NCI-H524 (cell line): ENCODE data around the gene ABCD3.
"Not testable (repeated sequence)": the region's sequence is repeated elsewhere in the genome, so short reads cannot be mapped to it uniquely, and the experiment has no call there.

Experiments used
- DNase-seq, 2 experiments: peaks; one replicate each; lab custom pipeline; 2025; lab: John Stamatoyannopoulos, UW

ABCD3 gene

DNA sequence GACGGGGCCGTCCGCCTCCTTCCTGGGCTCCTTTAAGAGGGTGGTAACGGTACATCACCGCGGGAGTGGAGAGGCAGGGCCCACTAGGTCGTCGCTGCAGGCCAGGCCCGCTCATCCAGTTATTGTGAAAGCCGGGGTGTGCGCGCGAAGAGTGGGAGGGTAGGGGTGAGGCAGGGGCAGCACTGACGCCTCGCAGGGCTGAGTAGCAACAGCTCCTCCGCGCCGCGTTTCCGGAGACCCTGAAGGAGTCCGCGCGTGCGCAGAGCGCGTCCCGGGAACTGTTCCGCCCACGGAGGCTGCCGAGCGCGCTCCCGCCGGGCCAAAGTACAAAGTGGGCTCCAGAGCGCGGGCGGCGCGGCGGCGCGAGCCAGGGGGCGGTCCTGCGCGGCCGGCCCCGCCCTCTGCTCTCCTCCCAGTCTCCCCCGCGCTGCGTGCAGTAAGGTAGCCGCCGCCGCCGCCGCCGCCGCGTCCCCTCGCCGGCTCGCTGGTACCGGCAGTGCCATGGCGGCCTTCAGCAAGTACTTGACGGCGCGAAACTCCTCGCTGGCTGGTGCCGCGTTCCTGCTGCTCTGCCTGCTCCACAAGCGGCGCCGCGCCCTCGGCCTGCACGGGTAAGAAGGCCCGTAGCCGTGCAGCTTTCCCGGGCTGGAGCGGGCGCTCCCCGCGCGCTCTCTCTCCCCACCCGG is at the start of gene ABCD3:
ABCD3 (plus strand) TSS at position 412 of the 686 bp plus-strand sequence; CDS start at position 502, 90 bp downstream.
- peak; percentile 91 to 96 for DNase-seq

DNA sequence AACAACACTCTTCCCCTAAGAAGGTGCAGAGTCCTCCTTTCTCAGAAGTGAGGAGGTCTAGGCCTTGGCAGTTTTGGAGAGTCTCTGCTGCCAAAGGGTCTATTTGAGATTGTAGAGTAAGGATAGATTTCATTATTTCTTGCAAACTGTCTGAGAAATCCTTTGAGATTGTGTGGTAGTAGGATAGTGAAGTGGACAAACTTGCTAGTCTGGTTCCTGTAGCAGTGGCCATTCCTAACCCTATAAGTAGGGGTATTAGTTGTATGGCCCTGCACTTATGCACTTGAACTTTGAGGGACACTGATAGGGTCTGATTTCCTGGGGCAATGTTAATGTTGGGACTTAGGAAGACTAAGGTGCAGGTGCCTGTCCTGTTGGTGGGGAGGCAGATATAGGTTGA is 45.4 kb upstream of the ABCD3 start:
- not testable (repeated sequence) for DNase-seq

DNA sequence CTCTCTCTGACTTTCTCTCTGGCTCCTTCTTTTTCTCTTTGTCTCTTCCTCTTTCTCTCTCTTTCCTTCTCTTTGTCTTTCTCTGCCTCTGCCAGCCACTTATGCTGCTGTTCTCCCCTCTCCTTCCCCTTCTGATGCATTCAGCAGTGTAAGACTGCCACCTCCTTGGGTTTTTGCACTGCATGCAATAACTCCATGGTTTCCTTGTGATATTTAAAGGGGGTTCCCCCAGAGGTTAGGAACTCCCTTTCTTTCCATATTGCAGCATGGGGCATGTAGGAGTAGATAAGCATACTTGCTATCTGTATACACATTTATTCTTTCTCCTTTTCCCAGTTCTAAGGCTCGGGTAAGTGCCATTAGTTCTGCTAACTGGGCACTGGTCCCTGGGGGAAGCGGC is 44.9 kb upstream of the ABCD3 start:
- DNase-seq = not testable (repeated sequence)

DNA sequence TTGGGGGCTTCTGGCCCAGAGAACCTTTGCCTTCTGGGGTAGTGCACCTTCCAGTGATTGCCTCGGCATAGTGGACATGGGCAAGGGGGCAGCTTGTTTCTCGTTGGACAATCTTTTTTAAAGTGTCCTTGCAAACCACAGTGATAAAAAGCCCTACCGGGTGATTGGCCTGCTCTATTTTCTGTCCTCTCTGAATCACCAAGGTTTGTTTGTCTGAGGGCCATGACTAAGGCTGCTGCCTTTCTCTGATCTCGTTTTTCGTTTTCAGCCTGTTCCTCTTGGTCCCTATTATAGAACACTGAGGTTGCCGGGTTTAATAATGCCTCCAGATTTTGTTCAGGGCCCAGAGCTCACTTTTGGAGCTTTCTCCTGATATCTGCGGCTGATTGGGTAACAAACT is 42.5 kb upstream of the ABCD3 start:
- DNase-seq = not testable (repeated sequence)

DNA sequence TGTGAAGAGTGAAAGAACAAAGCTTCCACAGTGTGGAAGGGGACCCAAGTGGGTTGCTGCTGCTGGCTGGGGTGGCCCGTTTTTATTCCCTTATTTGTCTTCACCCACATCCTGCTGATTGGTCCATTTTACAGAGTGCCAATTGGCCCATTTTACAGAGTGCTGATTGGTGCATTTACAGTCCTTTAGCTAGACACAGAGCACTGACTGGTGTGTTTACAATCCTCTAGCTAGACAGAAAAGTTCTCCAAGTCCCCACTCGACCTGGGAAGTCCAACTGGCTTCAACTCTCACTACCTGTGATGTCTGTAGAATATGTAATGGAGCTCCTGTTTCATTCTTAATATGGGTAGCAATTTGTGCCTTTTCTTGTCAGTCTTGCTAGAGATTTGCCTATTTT is 39.7 kb upstream of the ABCD3 start:
- not testable (repeated sequence) for DNase-seq

DNA sequence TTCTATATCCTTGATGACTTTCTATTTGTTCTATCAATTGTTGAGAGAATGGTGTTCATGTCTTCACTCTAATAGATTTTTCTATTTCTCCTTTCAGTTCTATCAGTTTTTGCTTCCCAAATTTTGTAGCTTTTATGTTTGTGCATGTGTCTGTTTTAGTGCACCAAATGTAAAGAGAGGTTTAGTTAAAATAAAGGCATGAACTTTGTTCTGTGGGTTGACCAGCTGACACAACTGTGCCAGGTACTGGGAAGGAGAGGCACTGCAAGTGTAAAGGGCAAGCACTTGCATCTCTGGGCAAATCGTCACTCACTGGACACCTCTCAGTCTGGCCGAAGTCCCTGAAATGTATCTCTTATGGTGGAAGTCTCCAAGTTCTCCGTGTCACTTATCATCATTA is 38.6 kb upstream of the ABCD3 start:
- DNase-seq = no peak

DNA sequence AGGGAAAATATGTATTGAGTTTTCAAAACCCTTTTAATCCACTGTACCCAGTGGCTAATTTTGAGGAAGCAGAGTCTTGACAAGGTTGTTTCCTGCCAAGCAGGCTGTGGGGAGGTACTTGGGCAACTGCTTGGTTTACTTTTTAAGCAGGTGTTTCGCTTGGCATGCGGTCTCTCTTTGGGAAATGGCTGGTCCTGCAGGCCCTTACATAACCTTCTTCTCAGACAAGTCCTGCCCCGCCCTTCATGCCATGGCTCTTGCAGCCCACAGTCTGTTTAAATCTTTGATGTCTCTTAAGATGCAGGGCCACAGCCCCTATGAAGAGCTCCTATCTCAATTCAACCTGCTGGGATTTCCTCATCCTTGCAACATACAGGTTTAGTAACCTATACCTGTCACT is 36.0 kb upstream of the ABCD3 start:
- no peak for DNase-seq

DNA sequence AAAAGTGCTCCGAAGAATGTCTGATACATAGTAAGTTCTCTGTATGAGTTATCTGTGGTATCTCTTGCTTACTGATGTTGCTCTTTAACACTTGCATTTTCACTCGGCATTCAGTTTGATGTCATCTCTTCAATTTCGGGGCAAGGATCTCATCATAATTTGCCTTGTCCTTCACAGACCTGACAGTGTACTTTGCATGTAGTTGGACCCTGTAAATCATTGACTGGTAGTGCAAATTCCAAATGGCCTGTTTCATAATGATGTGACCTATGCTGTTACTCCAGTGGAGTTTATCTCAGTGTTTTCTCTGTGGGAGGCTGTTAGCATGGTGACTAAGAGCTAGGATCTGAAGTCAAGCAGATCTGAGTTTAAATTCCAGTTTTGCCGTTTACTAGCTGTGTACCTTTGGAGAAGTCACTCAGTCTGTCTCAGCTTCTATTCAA is 34.2 kb upstream of the ABCD3 start:
- DNase-seq = no peak

DNA sequence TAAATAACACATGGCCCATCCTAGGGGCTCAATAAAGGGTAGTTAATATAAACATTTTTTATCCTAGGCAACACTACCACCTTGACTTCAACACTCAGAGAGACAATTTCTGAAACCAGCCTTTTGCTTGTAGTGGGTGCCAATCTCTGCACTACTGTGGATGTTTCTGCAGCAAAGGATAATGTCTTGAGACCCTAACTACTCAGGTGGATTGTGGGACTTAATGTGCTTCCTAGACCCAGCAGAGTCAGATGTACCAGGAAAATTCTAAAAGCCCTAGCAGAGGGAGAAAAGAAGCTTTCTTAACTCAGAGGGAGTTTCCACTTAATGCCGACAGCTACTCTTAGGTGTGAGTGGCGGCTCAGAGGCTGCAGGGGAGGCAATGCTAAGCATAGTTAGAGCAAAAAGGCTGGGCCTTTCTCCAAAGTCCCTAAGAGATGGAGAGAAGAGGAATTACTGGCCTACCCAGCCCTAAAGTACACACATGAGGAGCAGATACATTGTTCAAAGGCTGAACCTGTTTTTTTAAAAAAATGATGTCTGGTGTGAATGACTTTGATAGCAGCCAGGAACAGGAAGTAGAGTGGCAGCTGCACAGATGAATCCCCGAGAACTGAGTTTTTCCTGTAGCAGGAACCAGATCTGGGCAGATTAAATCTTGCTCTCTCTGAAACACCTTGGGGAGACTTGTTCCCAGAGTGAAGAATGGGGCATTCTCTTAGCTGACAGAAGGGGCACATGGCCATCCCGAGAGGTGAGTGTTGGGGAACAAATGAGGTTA is 33.5 kb upstream of the ABCD3 start:
- no peak for DNase-seq

DNA sequence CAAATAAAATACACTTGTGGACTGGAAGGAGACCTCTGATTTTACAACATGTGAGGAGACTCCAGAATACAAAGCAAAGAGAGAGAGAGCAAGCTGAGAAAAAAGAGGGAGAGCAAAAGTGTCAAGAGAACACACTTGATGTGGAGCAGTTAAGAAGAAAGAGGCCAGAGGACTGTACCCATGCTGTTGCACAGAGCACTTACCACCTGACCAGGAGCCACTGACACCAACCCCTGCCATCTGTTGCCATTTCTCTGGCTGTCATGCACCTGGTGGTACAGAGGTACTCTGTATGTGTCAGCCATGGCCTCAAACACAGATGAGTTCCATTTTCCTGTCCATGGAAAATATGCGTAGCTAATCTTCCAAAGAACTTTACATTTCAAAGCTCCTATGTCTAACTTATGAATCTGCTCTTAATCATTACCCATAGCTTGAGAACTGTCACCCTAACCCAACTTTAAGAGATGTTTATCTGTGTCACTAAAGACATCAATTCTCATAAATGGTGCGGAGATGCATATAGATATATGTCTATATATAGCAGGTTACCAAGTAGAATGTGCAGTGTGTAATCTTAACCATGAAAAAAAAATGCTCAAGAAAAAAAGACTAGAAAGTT is 32.8 kb upstream of the ABCD3 start:
- DNase-seq = peak in 1 of 2 experiments; percentile 26

DNA sequence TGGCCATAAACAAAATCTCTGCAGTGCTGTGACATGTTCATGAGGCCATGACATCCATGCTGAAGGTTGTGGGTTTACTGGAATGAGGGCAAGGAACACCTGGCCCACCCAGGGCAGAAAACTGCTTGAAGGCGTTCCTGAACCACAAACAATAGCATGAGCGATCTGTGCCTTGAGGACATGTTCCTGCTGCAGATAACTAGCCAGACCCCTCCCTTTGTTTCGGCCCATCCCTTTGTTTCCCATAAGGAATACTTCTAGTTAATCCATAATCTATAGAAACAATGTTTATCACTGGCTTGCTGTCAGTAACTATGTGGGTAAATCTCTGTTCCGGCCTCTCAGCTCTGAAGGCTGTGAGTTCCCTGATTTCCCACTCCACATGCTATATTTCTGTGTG is 28.9 kb upstream of the ABCD3 start:
- no peak for DNase-seq

DNA sequence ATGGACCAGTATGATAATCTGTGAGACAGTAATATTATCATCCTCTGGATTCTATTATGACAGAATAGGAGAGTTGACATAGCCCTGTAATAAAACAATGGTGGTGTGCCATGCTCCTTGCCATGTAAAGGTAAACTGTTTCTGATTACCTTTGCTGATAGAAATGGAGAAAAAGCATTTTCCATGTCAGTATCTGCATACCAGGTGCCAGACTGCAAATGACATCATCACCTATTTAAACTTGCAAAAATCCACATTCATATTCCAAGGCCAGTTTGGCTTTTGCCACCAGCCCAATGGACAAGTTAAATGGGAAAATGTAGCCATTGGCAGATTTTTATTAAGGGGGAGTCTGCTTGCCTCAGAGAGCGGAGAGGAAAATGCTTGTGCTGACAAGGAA is 23.9 kb upstream of the ABCD3 start:
- no peak for DNase-seq

DNA sequence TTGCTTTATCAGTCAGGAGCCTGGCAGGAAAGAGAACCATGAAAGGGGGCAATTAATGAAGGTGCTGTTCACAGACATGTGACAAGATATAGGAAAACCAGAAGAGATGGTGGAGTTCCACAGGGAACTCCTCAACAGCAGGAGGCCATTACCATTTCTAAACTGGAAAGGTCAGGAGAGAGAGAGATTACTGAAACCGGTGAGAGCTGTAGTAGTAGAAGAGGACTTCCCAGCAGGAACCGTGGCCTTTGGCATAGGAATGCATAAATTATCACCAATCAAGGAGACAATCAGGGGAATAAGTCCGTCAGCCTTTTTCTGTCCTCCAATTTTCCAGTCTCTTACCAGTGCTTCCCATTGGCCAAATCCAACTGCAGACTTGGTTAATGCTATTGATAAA is 23.0 kb upstream of the ABCD3 start:
- DNase-seq = no peak

DNA sequence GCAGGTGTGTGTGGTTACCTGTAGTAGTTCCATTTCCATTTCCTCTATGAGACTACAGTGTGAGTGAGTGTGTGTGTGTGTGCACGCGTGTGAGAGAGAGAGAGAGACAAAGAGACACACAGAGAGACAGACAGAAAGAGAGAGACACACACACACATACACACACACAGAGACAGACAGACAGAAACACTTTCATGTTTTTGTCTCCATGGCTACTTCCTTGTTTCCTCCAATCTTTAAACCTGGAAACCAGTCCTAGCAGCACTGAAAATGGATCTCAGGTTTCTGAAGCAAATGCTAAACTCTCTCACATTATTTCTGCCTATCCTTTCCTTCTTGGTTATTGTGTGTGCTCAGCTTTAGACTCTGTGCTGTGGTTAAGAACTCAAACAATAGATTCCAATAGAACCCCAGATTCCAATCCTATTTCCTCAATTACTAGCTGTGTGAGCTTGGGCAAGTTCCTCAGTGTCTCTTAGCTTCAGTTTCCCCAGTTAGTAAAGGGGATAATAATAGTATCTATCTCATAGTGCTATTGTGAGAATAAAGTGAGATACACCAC is 22.4 kb upstream of the ABCD3 start:
- DNase-seq = no peak

DNA sequence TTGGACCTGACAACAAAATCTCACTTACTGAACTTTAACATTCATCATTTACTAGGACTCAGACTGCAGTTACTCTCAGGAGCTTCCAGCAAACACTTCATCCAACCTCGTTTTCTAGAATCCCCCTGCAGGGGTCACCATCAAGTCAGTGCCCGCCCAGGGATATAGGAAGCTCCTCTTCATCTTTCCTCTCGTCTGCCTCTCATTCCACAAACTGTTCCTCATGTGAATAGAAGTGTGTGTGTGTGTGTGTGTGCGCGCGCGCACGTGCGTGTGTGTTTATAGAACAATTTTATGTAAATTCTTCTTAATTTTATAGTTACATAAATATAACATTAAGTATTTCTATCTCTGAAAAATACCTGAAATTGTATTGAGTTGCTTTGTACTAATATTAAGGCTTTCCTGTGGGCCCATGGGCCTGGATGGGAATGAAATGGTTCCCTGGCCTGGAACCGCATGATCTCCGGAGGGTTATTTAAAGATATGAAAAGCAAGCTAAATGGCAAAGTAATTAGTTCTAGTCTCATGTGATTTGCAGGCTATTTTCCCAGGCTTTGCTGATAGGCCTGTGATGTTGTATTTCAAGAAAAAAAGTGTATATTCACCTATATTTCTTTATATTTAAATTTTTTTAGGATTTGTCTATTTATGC is 21.7 kb upstream of the ABCD3 start:
- peak in 1 of 2 experiments; percentile 4 for DNase-seq

DNA sequence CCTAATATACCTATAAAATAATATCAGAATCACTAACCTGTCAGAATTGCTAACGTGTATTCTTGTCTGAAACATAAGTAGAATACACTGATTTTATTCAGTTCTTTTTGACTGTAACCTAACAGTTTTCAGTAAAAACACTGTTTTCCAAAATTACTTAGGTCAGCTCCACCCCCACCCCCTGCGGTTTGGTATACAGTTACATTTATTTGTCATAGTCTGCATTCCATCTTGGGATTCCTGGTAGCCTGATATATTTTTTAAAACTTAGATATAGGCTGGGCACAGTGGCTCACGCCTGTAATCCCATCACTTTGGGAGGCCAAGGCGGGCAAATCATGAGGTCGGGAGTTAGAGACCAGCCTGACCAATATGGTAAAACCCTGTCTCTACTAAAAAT is 19.8 kb upstream of the ABCD3 start:
- DNase-seq = no peak

DNA sequence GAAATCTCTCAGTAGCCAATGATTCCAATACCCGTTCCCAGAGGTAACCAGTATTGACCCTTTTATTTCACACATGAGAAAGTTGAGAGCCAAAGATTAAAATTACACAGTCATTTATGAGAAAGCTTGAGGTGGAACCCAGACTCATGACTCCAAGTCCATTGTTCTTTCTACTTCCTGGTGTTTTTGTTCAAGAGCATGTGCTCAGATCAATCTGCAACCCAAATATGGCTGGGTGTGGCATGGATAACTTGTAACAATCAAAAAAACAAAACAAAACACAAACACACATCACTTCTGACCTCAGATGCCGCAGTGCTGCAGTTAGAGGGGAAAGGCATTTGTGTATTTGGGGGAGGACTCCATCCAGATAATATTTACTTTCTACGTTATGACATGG is 18.7 kb upstream of the ABCD3 start:
- no peak for DNase-seq

DNA sequence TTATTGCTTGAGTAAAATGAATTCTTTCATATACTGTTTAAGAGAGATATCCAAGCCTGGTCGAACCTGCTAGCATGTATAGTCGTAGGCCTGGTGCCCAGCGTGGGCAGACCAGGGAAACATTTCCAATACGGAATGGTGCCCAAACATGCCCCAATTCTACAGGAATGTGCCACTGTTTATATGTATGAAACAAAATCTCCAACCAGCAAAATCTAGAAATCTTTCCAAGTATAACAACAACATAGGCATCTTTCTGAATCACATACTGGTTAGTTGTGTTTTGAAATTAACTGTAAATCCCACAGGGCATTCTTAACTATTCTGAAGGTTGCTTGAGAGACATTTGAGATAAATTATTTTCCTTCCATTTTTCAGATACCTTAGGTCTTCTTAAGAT is 17.0 kb upstream of the ABCD3 start:
- DNase-seq = no peak

DNA sequence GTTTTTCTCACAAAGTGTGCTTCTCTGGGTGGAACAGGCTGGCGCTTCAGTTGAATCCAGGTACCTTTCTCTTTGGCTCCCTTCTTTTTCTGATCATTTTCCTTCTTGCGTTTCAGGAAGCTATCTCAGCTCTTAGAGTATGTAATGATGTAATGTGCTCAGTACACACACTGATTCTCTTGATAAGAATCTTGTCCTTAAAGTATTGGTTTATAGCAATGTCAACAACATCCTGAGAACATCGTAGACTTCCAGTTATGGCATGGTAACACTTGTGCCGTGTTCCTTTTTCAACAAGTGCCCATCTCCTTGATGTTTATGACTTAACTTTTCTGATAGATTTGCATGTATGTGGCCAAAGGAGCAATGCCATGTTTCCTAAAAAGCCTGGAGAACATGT is 11.7 kb upstream of the ABCD3 start:
- no peak for DNase-seq

DNA sequence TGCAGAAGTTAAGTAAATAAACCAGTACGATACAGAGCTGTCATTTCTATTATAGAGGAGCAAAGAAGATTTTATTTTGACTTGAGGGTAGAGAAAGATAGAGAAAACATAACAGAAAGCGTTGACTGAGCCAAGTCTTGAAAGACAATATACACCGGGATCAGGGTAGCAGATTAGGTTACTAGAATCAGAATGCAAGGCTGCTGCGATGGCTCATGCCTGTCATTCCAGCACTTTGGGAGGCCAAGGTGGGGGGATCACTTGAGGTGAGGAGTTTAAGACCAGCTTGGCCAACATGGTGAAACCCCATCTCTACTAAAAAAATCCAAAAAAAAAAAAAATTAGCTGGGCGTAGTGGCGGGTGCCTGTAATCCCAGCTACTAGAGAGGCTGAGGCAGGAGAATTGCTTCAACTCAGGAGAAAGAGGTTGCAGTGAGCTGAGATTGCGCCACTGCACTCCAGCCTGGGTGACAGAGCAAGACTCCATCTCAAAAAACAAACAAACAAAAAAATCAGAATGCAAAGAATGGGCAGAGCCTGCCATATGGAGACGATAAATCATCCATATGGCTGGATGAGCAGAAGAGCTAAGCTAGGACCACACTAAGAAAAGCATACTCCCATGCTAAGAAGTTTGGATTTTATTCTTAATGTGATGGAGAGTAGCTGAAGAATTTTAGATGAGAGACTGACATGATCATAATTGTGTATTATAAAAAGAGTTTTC is 9.9 kb upstream of the ABCD3 start:
- peak in 1 of 2 experiments; percentile 53 for DNase-seq

DNA sequence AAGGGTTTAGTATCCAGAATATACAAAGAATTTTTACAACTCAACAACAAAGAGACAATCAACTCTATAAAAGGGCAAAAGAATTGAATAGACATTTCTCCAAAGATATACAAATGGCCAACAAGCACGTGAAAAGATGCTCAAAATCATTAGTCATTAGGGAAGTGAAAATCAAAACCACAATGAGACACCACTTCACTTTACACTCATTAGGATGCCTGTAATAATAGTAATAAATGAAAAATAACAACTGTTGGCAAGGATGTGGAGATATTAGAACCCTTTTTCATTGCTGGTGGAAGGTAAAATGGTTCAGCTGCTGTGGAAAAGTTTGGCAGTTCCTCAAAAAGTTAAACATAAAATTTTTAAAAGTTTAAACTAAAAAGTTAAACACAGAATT is 7.0 kb upstream of the ABCD3 start:
- no peak for DNase-seq

DNA sequence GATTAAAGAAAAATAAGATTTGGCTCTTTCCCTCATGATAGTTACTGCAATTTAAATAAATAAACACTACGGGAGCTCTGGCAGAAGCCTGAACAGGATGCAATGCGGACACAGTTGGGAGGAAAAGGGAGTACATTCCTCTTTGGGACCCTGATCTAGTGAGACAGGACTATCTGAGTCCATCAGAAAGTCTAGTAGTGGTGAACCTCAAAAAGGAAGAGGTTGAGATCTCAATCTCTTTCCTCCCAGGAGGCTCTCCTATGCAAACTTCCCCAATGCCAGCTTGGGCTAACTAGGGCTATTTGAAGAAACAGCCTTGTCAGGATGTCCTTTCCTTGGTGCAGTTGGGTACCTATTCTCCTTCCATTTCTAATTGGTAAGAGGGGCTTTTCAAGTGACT is 4.9 kb upstream of the ABCD3 start:
- DNase-seq = no peak
